CD14-positive monocyte (primary cell): ENCODE measurements around the gene AP4E1. TPM values are rescaled to one million over a fixed set of nuclear protein-coding genes. Genes with fewer than 3 reads are reported as not detected.
"Not testable (repeated sequence)": the region's sequence is repeated elsewhere in the genome, so short reads cannot be mapped to it uniquely, and the experiment has no call there.

Experiments used
- DNase-seq, 3 donors: peaks; one replicate each; pipeline ENCODE4 v3.0.0-alpha.2; 2011 to 2022
- H2AFZ ChIP-seq: 2 replicates; pipeline ENCODE4 v1.6.0; 2012; ENCODE audit warnings: mild to moderate bottlenecking, low read depth, low read length, inconsistent platforms; ENCODE audit not compliant: insufficient read depth, poor library complexity, severe bottlenecking
- H3K27ac ChIP-seq, 2 donors: 1 replicate in 1 of 2; 2 replicates in 1 of 2; pipeline ENCODE4 v1.5.1; 2012 to 2013; ENCODE audit warnings: low read length in 2 of 2, control low read depth in 1 of 2, inconsistent platforms in 1 of 2, low read depth in 1 of 2, mild to moderate bottlenecking in 1 of 2
- H3K27me3 ChIP-seq, 2 donors: one replicate each; pipeline versions ENCODE4 v1.6.0 to v1.6.1; 2011 to 2013; ENCODE audit warnings: low read length in 2 of 2; ENCODE audit not compliant: control insufficient read depth in 2 of 2, insufficient read depth in 2 of 2
- H3K36me3 ChIP-seq, 2 donors: replicated peaks in 1 of 2; 1 replicate in 1 of 2; 2 replicates in 1 of 2; pipeline versions ENCODE4 v1.5.1 to v1.6.1; 2012 to 2013; ENCODE audit warnings: low read length in 2 of 2, control low read depth in 1 of 2, inconsistent platforms in 1 of 2, mild to moderate bottlenecking in 1 of 2; ENCODE audit not compliant: insufficient read depth in 2 of 2, control insufficient read depth in 1 of 2
- H3K4me1 ChIP-seq, 2 donors: 1 replicate in 1 of 2; 2 replicates in 1 of 2; pipeline versions ENCODE4 v1.5.1 to v1.6.1; 2012 to 2013; ENCODE audit warnings: low read length in 2 of 2, control low read depth in 1 of 2, inconsistent platforms in 1 of 2, mild to moderate bottlenecking in 1 of 2, moderate library complexity in 1 of 2; ENCODE audit not compliant: insufficient read depth in 2 of 2, control insufficient read depth in 1 of 2
- H3K4me2 ChIP-seq: replicated peaks from 2 replicates; pipeline ENCODE3; 2012; ENCODE audit warnings: low read length, moderate library complexity, mild to moderate bottlenecking; ENCODE audit not compliant: poor library complexity, severe bottlenecking; ENCODE audit errors: extremely low read depth
- H3K4me3 ChIP-seq, 3 experiments: fragments of 200-600 bp in 1 of 3; sonication (generic) in 1 of 3; replicated peaks in 1 of 3; 1 replicate in 2 of 3; 2 replicates in 1 of 3; pipeline ENCODE4 v1.5.1; 2011 to 2013; ENCODE audit warnings: low read length in 3 of 3, mild to moderate bottlenecking in 3 of 3, control low read depth in 2 of 3, low read depth in 2 of 3, inconsistent platforms in 1 of 3, moderate library complexity in 1 of 3
- H3K79me2 ChIP-seq: 2 replicates; pipeline ENCODE4 v1.6.0; 2012; ENCODE audit warnings: mild to moderate bottlenecking, control low read depth, inconsistent platforms, low read length, moderate library complexity; ENCODE audit not compliant: insufficient read depth
- H3K9ac ChIP-seq: 2 replicates; pipeline ENCODE4 v1.6.0; 2017; ENCODE audit warnings: low read length, mild to moderate bottlenecking; ENCODE audit not compliant: insufficient read depth, poor library complexity, severe bottlenecking
- H3K9me3 ChIP-seq, 2 donors: replicated peaks in 1 of 2; 1 replicate in 1 of 2; 2 replicates in 1 of 2; pipeline versions ENCODE4 v1.5.1 to v1.6.1; 2012 to 2013; ENCODE audit warnings: low read length in 2 of 2, control low read depth in 1 of 2; ENCODE audit not compliant: control insufficient read depth in 1 of 2, insufficient read depth in 1 of 2
- H4K20me1 ChIP-seq: 2 replicates; pipeline ENCODE4 v1.6.0; 2012; ENCODE audit warnings: mild to moderate bottlenecking, low read length, control low read depth, moderate library complexity; ENCODE audit not compliant: insufficient read depth
- H3K27ac Mint-ChIP-seq, 7 donors: one replicate each; pipeline ENCODE4 v1.8.0; 2020; ENCODE audit warnings: mild to moderate bottlenecking in 7 of 7, mixed read lengths in 7 of 7, moderate library complexity in 6 of 7, inconsistent platforms in 2 of 7
- H3K27me3 Mint-ChIP-seq, 3 donors: one replicate each; pipeline ENCODE4 v1.8.0; 2021 to 2022; ENCODE audit warnings: low read depth in 3 of 3, mild to moderate bottlenecking in 3 of 3, mixed read lengths in 3 of 3, moderate library complexity in 3 of 3, inconsistent platforms in 1 of 3
- H3K36me3 Mint-ChIP-seq, 2 donors: one replicate each; pipeline ENCODE4 v1.8.0; 2020; ENCODE audit warnings: mixed read lengths in 2 of 2, inconsistent platforms in 1 of 2, mild to moderate bottlenecking in 1 of 2
- H3K4me1 Mint-ChIP-seq: one replicate; pipeline ENCODE4 v1.8.0; 2020; ENCODE audit warnings: mild to moderate bottlenecking, mixed read lengths
- H3K4me3 Mint-ChIP-seq, 2 donors: one replicate each; pipeline ENCODE4 v1.8.0; 2020; ENCODE audit warnings: mild to moderate bottlenecking in 2 of 2, mixed read lengths in 2 of 2, moderate library complexity in 1 of 2
- H3K9me3 Mint-ChIP-seq, 7 donors: one replicate each; pipeline ENCODE4 v1.8.0; 2020 to 2022; ENCODE audit warnings: mixed read lengths in 7 of 7, mild to moderate bottlenecking in 6 of 7, moderate library complexity in 6 of 7, inconsistent platforms in 2 of 7
- WGBS: methylation state at CpG from one replicate; pipeline ENCODE4 v1.1.5; 2013; ENCODE audit warnings: missing lambda C conversion rate; ENCODE audit not compliant: insufficient coverage; 5-methylcytosine and 5-hydroxymethylcytosine counted together
- intact Hi-C, 2 donors: fragments of 100-400 bp; cut with micrococcal nuclease; formaldehyde crosslinking; loops; one replicate each; pipeline versions ENCODE4 v1.15.0 to v1.15.1; 2023
- polyA plus RNA-seq, 3 donors: library from polyadenylated mRNA; depleted of rRNA in 1 of 3; unstranded in 2 of 3; stranded (reverse) in 1 of 3; fragments of 300-500 nt in 2 of 3; fragments of >200 nt in 1 of 3; fragmentation: Illumina TruSeq in 2 of 3; gene quantifications; 1 replicate in 2 of 3; 2 replicates in 1 of 3; pipeline ENCODE4 v1.2.3, GENCODE V29; 2012 to 2021
- TF ChIP-seq, protein P1 (sequence below): fragments of 200-600 bp; IDR thresholded peaks from one replicate; pipeline ENCODE4 v1.8.0; 2022; ENCODE audit warnings: antibody characterized with exemption, mild to moderate bottlenecking

The AP4E1 gene
- polyA plus RNA-seq, 3 donors: 4.1 to 7.7 (median 5.3) TPM

DNA sequence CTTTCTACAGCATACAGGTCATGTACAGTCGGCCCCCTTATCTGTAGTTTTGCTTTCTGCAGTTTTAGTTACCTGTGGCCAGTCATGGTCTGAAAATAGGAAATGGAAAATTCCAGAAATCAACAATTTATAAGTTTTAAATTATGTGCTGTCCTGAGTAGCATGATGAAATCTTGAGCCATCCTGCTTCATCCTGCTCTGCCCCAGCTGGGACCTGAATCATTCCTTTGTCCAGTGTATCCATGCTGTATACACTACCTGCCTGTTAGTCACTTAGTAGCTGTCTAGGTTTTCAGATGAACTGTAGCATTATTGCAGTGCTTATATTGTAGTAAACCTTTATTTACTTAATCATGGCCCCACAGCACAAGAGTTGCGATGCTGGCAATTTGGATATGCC, 44.8 kb downstream of the AP4E1 start:
- no peaks in the 10 kb centered on the region for H3K4me1 Mint-ChIP-seq
- H3K9me3 Mint-ChIP-seq: peaks cover 15 to 30% (median 21%) of the 10 kb centered on the region in 7 donors
- Histone ChIP-seq H3K79me2 (peaks cover 8% of the 10 kb centered on the region), H3K4me2 (no peak overlapping the region), H3K27ac (no peak overlapping the region), H3K4me1 (no peaks in the 10 kb centered on the region), H3K36me3 (peaks cover 89 to 98% of the 10 kb centered on the region in 2 donors), H4K20me1 (no peaks in the 10 kb centered on the region), H3K4me3 (no peak overlapping the region), H3K9me3 (peaks cover 17 to 24% of the 10 kb centered on the region in 2 donors), H3K9ac (no peak overlapping the region), H2AFZ (no peak overlapping the region), H3K27me3 (no peaks in the 10 kb centered on the region)
- H3K27me3 Mint-ChIP-seq: no peaks in the 10 kb centered on the region
- no peak overlapping the region for H3K27ac Mint-ChIP-seq
- TF ChIP-seq, protein P1, sequence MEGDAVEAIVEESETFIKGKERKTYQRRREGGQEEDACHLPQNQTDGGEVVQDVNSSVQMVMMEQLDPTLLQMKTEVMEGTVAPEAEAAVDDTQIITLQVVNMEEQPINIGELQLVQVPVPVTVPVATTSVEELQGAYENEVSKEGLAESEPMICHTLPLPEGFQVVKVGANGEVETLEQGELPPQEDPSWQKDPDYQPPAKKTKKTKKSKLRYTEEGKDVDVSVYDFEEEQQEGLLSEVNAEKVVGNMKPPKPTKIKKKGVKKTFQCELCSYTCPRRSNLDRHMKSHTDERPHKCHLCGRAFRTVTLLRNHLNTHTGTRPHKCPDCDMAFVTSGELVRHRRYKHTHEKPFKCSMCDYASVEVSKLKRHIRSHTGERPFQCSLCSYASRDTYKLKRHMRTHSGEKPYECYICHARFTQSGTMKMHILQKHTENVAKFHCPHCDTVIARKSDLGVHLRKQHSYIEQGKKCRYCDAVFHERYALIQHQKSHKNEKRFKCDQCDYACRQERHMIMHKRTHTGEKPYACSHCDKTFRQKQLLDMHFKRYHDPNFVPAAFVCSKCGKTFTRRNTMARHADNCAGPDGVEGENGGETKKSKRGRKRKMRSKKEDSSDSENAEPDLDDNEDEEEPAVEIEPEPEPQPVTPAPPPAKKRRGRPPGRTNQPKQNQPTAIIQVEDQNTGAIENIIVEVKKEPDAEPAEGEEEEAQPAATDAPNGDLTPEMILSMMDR: no peak
- intact Hi-C loops: no loop called here
- no peak for DNase-seq
- H3K36me3 Mint-ChIP-seq: peaks cover 84 to 97% of the 10 kb centered on the region in 2 donors
- no peak overlapping the region for H3K4me3 Mint-ChIP-seq
- no CpG with 5 or more reads among the region's 2 CpGs for WGBS

DNA sequence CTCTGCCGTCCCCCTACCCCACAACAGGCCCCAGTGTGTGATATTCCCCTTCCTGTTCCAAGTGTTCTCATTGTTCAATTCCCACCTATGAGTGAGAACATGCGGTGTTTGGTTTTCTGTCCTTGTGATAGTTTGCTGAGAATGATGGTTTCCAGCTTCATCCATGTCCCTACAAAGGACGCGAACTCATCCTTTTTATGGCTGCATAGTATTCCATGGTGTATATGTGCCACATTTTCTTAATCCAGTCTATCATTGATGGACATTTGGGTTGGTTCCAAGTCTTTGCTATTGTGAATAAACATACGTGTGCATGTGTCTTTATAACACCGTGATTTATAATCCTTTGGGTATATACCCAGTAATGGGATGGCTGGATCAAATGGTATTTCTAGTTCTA, 46.4 kb downstream of the AP4E1 start:
- H3K4me2 ChIP-seq, H3K4me3 Mint-ChIP-seq, intact Hi-C loops, H3K4me1 Mint-ChIP-seq, H3K9ac ChIP-seq, H3K27ac Mint-ChIP-seq, H3K4me1 ChIP-seq, H3K27ac ChIP-seq, H3K4me3 ChIP-seq, DNase-seq, H3K27me3 ChIP-seq, H3K79me2 ChIP-seq, H2AFZ ChIP-seq, H4K20me1 ChIP-seq, H3K27me3 Mint-ChIP-seq: not testable (repeated sequence)
- no CpG with 5 or more reads among the region's 6 CpGs for WGBS
- Mint-ChIP-seq H3K36me3 (peaks cover 91 to 100% of the 10 kb centered on the region in 2 donors), H3K9me3 (peaks cover 19 to 34% (median 27%) of the 10 kb centered on the region in 7 donors)
- peaks cover 17 to 29% of the 10 kb centered on the region in 2 donors for H3K9me3 ChIP-seq
- peaks cover 97 to 100% of the 10 kb centered on the region in 2 donors for H3K36me3 ChIP-seq
